DMS 273 (cell line): ENCODE data around the gene WDR53.
"Not testable (repeated sequence)": the region's sequence is repeated elsewhere in the genome, so short reads cannot be mapped to it uniquely, and the experiment has no call there.

Experiments used
- DNase-seq: peaks from one replicate; lab custom pipeline; 2025; ENCODE audit not compliant: unreplicated experiment; lab: John Stamatoyannopoulos, UW

WDR53 gene

DNA sequence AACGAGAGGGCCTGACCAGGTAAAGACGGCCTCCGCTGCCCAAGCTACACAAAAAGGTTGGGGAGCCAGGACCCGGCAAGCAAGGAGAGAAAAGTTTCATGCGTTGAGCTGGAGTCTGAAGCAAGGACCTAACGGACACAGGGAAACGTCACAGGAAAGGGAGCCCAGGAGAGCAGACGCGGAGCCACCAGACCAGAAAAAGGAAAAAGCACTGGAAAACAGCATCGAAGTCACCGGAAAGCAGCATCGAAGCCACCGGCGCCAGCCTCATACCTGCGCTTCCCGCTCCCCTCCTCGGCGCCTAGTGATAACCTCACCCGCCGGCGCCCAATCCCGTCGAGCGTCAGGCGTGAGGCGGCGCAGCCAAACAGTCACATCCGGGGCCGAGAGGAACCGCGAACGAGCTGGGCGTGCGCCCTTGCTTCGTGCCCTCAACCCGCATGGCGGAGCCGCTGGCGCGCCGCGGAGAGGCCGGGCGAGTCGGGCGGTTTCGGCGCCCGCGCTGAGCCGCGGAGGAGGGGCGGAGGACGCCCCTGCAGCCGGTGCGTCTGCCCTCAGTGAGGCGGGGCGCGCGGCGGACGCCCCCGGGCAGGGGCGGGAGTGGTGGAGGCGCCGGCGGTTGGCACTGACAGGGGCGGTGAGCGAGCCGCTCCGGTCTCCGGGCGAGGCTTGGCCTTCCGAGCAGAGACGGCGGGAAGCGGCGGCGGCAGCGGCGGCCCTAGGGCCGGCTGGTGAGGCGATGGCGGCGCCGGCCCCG, at the start of gene WDR53, which contains the start of gene FBXO45:
Gene WDR53, minus strand, starts transcription at position 309 of the 757 bp plus-strand sequence. CDS start 7,079 bp downstream, outside the sequence.
Gene FBXO45, plus strand, starts transcription at position 415 of the 757 bp plus-strand sequence. Its CDS starts 325 bp downstream, at position 740.
- DNase-seq, result peak; percentile 99

DNA sequence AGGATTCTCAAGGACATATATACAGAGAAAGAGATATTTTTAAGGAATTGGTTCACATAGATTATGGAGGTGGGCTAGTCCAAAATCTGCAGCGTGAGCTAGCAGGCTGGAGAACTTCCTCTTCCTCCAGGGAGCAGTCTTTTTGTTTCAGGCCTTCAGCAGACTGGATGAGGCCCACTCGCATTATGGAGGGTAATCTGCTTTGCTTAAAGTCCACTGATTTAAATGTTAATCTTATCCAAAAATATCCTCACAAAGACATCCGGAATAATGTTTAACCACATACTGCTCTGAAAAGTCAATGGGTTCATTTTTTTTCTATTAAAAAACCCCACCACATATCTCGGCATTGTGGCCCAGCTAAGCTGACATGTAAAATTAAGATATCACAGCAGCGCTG, 48.9 kb upstream of the WDR53 start:
- no peak for DNase-seq

DNA sequence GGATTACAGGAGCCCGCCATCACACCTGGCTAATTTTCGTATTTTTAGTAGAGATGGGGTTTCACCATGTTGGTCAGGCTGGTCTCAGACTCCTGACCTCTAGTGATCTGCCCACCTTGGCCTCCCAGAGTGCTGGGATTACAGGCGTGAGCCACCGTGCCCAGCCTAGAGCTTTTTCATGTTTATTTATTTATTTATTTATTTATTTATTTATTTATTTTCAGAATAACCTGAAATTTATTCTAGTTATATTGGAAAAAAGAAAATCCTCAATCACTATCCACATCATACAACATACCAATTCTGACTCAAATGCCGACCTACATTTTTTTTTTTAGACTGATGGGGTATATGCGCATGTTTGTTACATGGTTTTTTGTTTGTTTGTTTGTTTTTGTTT, 46.9 kb upstream of the WDR53 start:
- DNase-seq, result not testable (repeated sequence)

DNA sequence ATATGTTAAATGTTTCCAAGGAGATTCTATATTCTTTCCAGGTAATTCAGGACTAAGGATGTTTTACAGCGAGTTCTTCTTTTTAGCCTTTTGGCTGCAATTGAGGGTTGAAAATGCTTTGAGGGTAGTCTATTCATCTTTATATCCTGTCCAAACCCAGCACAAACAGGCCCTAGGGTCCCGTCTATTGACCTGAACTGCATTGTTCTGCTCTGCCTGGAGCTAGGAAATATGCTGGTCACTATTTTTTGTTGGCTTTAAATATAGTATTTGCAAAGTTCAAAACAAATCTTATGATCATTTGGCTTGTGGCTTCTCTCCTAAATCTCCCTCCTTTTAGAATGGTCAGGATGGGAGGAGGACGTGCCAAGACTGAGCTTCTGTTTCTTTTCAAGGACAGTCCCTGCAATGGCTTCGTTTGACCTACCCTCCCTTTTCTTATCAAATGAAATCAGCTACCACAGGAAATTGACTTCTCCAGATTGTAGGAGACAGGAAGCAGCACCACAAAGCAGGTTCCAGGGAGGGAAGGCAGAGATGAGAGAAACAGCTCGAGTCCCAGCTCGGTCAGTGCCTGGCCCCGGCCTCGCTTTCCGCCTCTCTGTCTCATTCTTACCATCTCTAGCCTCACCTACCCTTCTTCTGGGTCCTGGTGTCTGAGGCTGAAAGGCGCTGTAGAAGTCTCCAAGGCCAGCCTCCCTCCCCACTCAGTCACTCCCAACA, 43.6 kb upstream of the WDR53 start:
- DNase-seq, result no peak

DNA sequence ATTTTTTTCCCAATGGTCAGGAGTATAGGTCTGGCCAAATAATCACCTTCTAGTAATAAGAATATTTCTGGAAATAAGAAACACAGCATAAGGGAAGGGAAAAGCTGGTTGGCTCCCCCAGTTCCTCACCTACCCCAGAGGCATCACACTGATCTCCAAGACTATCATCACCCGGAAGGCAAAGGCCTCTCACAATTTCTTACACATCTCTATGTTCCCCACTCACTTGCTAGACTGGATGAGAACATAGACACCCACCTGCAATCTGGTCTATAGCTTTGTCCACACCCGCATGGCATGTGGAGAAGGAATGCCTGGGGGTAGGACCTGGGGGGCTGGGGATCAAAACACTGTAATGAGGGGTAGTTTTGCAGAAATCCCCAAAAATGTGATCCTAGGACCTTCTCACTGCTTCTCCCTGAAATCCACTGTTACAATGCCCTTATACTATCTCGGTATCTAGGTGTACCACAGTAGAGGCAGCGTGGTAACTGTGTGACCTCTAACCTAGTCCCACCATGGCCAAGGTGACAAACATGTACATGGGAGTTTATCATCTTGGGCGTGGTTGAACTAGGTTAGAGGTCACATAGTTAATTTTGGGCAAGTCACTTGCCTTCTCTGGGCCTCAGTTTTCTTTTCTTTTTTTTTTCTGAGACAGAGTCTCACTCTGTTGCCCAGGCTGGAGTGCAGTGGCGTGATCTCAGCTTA, 41.6 kb upstream of the WDR53 start:
- no peak for DNase-seq

DNA sequence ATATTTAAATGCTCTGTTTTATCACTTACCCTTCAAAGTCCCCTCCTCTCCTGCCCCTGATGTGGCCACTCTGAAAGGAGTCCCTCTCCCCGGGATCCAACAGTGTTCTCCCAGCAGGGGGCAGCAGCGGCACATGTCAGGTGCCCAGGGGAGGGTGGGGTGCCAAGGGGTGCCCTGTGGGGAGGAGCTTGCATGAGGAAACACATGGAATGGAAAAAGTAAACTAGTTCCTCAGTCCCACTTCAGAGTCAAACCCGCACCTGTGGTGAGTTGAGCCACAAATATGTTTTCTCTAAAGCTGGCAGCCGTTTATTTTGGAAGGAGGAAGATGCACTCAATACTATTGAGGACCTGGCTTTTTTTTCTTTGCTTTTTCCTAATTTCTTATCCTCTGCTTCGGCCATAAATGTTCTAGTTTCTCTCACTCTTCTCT, 41.0 kb upstream of the WDR53 start:
- DNase-seq, result peak; percentile 97

DNA sequence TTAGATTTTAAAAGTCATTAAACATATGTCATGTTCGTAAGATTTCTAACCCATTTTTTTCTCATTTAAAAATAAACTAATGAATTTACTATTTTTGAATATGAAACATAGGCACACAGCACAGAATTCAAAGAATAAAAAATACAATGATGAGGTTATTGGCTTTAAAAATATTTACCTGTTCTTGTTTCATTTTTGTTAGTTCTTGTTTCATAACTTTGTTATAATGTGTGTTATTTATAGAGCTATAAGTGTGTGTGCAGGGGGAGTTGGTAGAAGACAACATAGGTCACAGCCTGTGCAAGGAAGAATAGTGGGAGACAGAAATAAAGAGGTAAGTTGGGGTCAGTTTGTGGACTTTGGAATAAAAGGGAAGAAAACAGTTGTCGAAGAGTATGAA, 40.3 kb upstream of the WDR53 start:
- DNase-seq, result no peak

DNA sequence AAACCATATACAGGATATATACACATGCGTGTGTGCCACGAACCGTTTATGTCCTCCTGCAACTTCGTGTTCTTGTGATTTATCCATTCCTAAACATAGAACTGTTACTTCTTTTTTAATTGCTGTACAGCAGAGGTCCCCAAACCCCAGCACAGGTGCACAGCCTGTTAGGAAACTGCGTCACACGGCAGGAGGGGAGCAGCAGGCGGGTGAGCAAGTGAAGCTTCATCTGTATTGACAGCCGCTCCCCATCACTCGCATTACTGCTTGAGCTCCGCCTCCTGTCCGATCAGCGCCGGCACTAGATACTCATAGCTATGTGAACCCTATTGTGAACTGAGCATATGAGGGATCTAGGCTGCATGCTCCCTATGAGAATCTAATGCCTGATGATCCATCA, 36.2 kb upstream of the WDR53 start:
- no peak for DNase-seq

DNA sequence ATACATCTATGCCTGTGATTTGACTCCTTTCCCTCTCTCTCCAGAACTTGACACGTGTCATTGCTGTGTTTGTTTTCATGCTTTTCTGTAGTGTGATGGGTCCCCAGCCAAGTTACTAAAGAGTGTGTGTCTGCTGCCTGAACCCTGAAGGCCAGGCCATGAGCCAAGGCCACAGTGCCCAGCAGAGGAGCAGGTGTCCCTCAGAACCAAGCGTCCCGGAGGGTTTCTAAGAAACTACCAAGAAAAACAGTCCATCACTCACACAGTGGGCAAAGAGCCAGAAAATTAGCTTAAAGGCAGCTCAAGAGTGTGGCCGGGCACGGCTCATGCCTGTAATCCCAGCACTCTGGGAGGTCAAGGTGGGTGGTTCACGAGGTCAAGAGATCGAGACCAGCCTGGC, 35.3 kb upstream of the WDR53 start:
- peak; percentile 48 for DNase-seq

DNA sequence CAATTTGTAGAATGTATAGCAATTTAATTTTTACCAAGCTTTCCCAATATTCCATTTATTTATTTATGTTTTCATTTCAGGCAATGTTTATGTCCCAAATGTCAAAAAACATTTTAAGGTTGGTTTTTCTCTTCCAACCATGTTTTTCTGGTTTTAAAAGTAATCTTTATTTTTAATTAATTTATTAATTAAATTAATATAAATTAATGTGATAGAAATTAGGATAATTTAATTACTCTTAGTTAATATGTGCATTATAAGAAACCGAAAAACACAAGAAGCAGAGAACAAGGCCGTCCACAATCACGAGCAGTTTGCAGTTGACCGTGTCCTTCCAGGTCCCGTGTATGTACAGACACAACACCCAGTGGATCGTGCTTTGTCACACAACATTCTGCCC, 34.3 kb upstream of the WDR53 start:
- no peak for DNase-seq

DNA sequence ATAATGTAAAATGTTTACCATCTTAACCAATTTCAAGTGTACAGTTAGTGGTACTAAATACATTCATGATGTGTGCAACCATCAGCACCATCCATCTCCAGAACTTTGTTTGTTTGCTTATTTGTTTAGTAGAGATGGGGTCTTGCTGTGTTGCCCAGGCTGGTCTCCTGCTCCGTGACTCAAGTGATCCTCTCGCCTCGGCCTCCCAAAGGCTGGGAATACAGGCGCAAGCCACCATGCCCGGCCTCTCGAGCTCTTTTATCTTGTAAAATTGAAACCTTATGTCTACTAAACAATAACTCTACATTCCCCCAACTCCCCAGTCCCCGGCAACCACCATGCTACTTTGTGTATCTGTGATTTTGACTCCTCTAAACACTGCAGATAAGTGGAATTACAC, 32.0 kb upstream of the WDR53 start:
- DNase-seq, result no peak

DNA sequence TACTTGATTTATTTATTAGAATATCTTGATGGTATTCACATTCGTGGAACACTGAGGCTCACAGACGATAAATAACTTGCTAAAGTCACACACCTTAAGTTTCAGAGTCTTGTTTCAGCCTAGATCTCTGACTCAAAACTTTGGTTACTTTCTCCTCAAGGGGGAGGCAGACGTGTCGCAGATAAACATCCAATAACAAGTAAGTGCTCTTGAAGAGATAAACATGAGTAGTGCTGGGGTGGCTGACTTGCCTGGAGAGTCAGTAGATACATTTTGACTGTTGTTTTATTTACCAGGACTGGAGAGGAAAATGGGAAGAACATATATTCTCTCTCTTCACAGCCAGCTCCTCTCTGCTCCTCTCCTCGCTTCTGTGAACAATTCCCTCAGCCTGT, 31.4 kb upstream of the WDR53 start:
- no peak for DNase-seq

DNA sequence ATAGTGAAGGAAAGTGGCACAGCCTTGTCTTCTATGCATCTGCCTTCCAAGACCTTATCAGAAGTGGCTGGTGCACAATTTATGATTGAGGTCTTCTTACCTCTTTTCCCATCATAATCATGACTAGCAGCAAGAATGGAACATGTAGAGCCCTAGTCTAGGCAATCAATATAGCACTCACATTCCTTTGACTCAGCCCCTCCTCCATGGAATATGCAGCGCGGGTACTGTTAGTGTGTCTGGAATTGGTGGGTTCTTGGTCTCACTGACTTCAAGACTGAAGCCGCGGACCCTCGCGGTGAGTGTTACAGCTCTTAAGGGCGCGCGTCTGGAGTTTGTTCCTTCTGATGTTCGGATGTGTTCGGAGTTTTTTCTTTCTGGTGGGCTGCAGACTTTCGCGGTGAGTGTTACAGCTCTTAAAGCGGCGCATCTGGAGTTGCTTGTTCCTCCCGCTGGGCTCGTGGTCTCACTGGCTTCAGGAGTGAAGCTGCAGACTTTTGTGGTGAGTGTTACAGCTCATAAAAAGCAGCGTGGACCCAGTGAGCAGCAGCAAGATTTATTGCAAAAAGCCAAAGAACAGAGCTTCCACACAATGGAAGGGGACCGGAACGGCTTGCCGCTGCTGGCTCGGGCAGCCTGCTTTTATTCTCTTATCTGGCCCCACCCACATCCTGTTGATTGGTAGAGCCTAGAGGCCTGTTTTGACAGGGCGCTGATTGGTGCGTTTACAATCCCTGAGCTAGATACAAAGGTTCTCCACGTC, 29.8 kb upstream of the WDR53 start:
- not testable (repeated sequence) for DNase-seq

DNA sequence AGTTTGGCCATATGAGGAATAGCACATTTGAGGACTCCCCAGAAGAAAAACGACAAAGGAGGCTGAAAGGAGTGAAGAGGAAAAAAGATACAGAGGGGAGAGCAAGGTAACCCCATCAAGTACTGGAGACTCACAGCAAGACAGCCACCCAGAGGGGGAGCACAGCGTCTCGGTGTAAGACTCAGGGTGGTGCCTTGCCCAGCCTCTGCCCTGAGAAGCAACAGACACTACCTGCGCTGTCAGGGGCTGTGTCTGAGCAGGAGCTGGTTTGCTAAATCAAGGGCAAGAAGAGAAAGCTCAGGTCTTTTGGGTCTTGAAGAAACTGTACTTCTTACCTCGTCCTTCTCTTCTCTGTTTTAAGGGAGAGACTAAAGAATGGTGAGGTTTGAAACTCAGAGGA, 28.0 kb upstream of the WDR53 start:
- no peak for DNase-seq

DNA sequence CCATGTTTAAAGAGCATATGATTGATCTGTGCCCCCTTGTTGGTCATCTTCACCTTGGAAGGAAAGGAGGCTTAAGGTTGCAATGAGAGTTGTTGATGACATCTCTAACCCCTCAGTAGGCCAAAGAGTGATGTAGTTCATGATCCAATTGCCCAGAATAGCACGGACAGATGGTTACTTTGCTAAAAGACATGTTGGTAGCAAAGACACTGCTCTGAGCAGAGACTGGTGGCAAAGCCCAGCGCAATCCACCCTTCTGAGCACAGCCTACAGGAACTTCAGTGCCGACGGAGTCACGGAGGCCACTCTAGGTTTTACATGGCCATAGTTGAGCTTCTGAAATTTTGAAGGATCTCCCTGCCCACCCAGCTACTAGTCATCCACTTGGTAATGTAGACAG, 21.9 kb upstream of the WDR53 start:
- DNase-seq, result peak; percentile 38

DNA sequence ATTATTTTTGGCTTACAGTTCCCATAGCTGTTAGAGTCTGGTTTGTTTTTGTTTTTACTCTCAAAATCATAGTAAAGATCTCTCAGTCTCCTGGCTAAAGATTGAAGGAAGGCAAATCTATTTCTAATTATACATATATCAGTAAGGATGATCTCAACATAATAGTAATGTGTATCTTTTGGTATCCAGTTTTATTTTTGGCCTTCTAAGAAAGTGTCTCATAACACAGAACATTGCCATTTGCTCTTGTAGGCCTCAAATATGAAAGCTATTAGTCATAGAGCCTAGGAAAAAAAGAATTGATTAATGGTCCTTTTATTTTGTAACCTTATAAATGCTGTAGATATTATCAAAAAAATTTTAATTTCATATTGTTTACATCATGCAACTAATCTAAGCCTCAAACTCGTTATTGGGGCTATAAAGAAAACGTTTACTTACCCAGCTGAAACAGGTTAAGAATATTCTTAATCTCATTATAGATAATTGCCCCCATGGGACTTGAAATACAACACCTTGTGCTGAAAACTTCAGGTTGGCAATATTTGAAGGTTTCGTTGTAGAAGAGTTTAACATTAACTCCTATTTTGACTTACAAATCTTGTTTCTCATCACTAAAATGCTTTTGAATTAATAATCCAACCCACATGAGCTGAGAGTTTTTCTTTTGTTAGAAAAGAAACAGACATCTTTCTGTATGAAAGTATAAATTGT, 16.8 kb upstream of the WDR53 start:
- peak; percentile 63 for DNase-seq

DNA sequence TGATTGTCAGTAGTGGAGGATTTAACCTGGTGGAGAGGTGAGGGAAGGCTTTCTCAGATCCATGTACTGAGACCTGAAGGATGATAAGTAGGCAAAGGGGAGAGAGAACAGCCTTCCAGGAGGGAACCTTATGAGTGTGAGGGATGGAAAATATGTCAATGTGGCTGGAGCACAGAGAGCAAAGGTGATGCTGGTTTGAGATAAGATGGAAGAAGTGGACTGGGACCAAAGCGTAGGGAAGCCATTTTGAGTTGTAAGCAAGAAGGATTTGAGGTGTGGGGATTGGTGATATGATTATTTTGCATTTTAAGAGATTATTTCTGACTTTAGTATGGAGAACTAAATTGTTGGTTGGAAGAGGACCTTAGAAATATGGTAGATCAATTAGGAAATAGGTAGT, 4.0 kb upstream of the WDR53 start:
- DNase-seq, result no peak

DNA sequence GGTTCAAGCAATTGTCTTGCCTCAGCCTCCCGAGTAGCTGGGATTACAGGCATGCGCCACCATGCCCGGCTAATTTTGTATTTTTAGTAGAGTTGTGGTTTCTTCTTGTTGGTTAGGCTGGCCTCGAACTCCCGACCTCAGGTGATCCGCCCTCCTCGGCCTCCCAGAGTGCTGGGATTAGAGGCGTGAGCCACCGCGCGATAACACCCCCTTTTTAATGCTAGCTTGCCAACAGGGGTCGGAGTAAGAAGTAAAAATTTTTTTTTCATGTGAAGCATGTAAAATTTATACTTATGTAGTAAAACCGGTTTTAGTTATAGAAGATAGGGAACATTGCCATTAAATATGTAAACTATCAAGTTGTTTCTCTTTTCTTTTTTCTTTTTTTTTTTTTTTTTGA, 2.0 kb upstream of the WDR53 start:
- DNase-seq, result not testable (repeated sequence)

DNA sequence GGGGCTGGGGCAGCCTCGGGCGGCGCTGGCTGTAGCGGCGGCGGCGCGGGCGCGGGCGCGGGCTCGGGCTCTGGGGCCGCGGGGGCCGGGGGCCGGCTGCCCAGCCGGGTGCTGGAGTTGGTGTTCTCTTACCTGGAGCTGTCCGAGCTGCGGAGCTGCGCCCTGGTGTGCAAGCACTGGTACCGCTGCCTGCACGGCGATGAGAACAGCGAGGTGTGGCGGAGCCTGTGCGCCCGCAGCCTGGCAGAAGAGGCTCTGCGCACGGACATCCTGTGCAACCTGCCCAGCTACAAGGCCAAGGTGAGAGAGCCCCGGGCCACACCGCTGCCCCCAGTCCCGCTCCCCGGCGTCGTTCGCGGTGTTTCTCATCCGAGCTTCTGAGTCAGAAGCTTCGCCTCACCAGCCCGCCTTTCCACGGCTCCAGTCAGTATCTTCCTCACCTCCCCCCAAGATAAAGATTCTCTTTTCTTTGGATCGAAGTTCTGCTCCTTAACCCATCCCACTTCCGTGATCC, 706 bp upstream of the WDR53 start:
- peak; percentile 80 for DNase-seq

DNA sequence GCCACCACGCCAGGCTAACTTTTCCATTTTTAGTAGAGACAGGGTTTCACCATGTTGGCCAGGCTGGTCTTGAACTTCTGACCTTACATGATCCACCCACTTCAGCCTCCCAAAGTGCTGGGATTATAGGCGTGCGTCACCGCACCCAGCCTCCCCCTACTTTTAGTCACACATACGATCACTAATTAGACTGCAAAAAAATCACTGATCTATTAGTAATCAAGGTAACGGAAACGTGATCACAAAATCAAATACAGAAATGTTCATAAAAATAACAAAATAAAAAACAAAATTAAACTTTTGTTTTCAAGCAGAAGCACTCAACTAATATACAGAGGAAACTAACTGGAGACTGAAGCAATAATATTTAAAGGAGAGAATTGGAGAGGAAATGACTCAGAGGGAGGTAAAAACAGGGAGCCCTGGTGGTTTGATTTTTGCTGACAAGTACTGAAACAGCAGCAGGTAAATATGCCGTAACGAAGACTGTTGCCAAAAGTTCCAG, 4.6 kb downstream of the WDR53 start:
- no peak for DNase-seq
